ENCODE data around the gene FAM120AOS.
"Not testable (repeated sequence)": the region's sequence is repeated elsewhere in the genome, so short reads cannot be mapped to it uniquely, and the experiment has no call there.

The FAM120AOS gene

DNA sequence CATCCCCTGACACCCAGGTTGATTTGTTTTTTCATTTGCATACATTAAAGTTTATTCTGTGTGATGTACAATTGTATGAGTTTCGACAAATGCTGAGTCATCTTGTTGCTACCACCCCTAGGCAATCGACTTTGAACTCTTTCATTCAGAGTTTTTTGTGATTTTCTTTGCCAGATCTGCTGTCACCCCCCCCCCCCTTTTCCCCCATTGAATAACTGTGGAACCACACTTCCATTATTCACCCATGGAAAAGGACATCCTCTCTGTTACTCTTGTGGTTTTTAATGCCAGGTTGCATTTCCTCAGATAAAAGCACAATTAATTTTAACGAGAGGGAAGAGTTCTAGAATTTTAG, 13.7 kb upstream of the FAM120AOS start:
- no peak for DNase-seq (ENCODE audit: low read depth in 2 of 2)

GRCh38 chr9:93466416-93467061, 13.2 kb upstream of the FAM120AOS start:
- DNase-seq (ENCODE audit: low read depth in 2 of 2): no peak

- no peak for DNase-seq (ENCODE audit: low read depth in 2 of 2)
Measured at GRCh38 chr9:93465855-93466254, 12.5 kb upstream of the FAM120AOS start.

DNA sequence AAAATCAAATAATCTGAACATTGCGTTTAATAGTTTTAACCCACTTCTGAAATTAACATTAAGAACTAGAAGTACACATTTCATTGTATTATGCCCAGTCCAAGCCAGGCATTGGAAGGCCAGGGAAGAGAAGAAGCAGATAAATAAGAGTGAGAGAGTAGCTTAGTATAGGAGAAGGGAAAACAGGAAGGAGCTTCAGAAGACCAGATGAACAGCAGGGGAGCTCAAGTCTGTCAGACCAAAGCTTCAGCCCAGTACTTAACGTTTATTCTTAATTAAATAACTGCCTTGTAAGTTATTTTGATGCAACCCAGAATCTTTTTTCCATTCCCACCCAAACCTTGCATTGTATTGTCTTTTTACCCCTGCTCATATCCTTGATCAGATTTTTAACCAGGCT, 11.5 kb upstream of the FAM120AOS start:
- DNase-seq (ENCODE audit: low read depth in 2 of 2): no peak

GRCh38 chr9:93464395-93464794, 11.0 kb upstream of the FAM120AOS start:
- no peak for DNase-seq (ENCODE audit: low read depth in 2 of 2)

DNA sequence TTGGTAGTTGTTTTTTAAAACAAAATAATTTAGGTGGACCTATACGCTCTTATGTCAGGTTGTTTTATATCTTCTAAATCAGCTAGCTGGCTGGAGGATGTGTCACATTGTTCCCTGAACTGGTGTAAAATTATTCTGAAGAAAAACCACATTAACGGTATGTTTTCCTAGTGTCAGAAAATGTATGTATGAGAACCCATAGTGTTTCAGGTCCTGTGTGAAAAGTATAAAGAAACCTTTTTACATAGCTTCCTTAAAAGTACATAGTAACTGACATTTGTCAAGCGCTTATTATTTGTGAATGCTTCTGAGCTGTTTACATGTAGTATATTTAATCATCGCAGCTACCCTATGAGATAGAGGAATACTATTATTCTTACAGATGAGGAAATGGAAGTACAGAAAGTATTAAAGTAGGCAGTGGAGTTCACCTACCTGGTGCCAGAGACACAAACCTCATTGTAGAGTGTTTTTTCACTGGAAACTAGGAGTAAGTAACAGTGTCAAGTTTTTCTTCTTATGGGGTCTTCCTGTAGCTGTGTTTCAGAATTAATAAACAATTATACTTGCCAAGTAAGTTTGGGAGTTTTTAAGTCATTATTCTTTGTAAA, 10.4 kb upstream of the FAM120AOS start:
- no peak for DNase-seq (ENCODE audit: low read depth in 2 of 2)

GRCh38 chr9:93461821-93462220, 8.4 kb upstream of the FAM120AOS start:
- no peak for DNase-seq (ENCODE audit: low read depth in 2 of 2)

- no peak for DNase-seq (ENCODE audit: low read depth in 2 of 2)
Measured at GRCh38 chr9:93461414-93461743, 8.0 kb upstream of the FAM120AOS start.

DNA sequence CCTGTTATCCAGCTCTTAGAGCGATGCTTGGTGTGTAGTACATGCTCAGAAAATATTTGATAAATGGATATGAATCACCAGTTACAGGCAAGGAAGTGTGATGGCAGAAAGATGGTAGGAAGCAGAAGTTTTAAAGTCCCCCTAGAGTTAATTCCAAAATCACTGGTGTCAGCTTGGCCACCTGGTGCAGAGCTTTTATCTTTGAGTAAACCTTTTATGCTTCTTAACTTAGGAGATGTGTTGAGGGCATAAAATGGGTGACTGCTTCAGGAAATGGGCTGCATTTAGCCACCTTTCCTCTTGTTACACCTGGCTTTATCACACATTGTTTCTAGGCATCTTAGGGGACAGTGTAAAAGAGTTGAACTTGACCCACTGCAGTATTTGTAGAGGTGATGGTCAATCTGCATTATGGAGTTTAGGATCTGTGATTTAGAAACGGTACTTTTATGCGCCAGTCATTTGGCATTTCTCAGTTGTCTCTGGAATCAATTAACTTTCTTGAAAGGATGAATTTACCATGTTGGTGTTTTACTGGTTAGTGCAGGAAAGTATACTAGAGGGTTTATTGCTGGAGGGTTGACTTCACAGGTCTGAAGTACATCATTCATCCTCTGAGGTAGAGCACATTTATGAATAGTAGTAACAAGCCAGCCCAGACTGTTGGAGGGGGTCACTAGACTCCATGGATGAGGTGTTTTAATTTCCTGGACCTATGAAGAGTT, 7.5 kb upstream of the FAM120AOS start:
- DNase-seq (ENCODE audit: low read depth in 2 of 2): no peak

- no peak for DNase-seq (ENCODE audit: low read depth in 2 of 2)
Measured at GRCh38 chr9:93459432-93459847, 6.1 kb upstream of the FAM120AOS start.

DNA sequence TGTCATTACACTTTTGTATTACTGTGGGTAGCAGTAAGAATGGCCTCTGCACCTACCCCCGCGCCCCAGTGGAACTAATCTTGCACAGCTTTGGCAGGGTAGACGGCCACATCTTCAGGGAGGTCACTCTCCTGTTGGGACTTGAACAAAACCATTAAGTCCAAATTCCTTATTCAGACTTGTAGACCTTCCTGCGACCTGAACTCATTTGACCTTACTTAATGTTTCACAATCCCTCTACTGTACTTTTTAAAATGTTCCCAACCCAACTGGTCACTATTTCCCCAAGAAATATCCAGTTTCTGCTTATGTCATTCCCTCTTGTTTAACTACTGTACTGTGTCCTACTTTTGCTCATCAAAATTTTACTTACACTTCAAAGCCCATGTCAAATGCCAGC, 5.3 kb upstream of the FAM120AOS start:
- DNase-seq (ENCODE audit: low read depth in 2 of 2): no peak

- DNase-seq (ENCODE audit: low read depth in 2 of 2): no peak
Measured at GRCh38 chr9:93457006-93457405, 3.6 kb upstream of the FAM120AOS start.

GRCh38 chr9:93456504-93456903, 3.1 kb upstream of the FAM120AOS start:
- no peak for DNase-seq (ENCODE audit: low read depth in 2 of 2)

DNA sequence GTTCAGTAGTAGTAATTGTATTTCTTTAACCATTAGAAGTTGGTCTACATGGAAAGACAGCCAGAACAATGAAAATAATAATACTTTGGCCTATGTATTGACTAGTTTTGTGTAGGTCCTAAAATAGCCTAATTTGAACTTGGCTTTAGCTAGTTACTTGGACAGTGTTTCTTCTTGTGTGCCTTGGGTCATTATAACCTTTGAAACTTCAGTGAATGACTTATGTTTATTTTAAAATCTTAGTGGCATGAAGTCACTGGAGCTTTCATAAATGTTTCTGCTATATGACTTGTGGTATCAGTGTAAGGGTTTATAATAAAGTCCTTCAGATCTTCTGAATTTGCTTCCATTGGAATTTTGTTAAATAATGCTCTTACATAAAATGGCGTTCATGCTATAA, 2.6 kb upstream of the FAM120AOS start:
- DNase-seq (ENCODE audit: low read depth in 2 of 2): no peak

DNA sequence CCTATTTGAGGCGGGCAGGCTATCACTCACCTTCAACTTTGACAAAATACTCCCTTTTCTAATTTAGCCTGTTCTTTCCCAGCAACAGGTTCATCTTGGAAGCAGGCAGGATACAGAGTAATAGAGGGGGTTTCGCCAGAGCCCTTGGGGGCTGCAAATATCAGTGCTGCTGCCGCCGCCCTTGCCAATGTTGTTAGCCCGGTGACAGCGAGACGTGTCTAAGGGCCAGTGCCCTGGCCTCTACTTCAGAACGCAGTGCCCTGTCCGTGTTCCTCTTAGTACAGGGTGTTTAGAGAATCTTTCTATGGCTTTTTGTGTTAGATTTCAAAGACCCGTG, 703 bp downstream of the FAM120AOS start:
- no peak for DNase-seq (ENCODE audit: low read depth in 2 of 2)

GRCh38 chr9:93451849-93452709, 1.3 kb downstream of the FAM120AOS start:
- DNase-seq (ENCODE audit: low read depth in 2 of 2): peak; percentile 13 to 27

DNA sequence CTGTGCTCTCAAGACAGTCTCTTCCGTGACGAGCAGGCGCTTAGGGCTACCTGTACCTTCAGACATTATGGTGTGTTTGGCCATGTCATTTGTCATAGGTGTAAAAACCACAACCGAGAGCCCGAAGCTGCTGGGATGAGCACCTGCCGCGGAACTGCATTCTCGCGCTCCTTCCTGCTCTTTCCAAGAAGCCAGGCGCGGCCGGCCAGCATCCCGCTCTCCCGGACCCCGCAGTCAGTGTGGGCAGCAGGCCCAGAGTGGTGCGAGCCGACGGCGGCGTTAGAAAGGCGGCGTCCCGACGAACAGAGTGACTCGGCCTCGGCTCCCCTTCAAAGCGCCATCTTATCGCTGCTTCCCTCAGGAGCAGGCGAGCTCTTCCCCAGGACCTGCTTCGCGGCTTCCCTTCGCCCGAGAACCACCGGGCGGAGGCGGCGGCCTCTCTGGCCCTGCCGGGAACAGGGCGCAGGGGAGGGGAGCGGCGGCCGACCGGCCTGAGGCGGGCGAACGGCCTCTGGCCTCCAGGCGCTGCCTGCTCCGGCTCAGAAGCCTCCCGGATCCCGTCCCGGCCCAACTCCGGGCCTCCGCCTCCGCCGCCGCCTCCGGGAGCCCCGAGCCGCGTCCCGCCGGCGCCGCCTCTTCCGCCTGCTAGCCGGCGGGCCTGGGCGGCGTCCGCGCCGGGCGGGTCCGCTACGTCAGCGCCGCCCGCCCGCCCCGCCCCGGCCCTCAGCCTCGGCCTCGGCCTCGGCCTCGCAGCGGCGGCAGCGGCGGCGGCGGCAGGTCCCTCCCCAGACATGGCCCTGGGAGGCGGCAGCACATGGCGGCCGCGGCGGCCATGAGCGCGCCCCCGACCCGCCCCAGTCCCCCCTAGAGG, 2.2 kb downstream of the FAM120AOS start, which contains the start of gene FAM120A:
TSS of gene FAM120A (plus strand) at position 741 of the 871 bp plus-strand sequence. CDS start 231 bp downstream, outside the sequence.
- DNase-seq (ENCODE audit: low read depth in 2 of 2): peak; percentile 64 to 67

- DNase-seq (ENCODE audit: low read depth in 2 of 2): no peak
Measured at GRCh38 chr9:93447655-93448054, 5.7 kb downstream of the FAM120AOS start.

DNA sequence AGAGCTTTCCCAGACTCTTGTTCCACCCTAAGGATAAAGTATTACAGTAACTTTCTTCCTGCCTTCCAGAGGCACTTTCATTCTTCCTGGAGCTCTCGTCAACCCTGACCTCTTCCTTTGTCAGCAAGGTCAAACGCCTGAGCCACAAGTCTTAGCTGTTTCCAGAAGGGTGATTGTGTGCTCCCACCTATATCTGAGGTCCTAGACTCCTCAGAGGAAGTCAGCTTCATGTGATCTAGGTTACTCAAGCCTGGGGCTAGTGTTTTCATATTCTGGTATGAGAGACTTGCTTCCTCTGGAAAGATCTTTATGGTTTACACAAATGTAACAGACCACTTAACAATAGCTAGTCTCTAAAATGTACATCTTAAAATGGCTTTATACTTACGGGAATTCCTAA, 7.3 kb downstream of the FAM120AOS start:
- no peak for DNase-seq (ENCODE audit: low read depth in 2 of 2)

DNA sequence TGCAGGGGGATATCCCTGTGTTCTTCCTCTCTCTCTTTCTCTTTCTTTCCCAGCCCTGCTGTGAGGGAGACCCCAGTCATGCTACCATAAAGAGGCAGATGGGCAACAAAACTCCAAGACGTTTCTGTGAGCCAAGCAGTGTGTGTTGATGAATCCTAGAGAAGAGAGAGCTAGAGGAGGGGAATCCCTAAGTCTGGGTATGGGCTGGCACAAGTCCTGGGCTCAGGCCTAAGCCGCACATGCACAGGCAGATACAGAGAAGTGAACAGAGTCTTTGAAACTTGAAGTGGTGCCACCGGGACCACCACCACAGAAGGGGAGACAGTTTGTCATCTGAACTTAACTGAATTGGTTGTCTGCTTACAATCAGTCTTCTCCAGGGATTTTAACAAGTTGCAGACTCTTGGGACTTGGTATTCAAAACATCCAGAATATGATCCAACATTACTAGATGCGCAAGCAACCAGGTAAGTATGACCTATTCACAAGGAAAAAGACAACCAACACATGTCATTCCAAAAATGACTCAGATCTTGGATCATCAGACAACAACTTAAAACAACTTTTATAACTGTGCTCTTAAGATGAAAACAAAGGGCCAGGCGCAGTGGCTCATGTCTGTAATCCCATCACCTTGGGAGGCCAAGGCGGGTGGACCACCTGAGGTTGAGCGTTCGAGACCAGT, 12.3 kb downstream of the FAM120AOS start:
- no peak for DNase-seq (ENCODE audit: low read depth in 2 of 2)

GRCh38 chr9:93439301-93439700, 14.1 kb downstream of the FAM120AOS start:
- DNase-seq (ENCODE audit: low read depth in 2 of 2): not testable (repeated sequence)

Measured in stimulated activated CD8-positive, alpha-beta memory T cell treated with anti-CD3 and anti-CD28 coated beads, Interleukin-15, amount 100 ng/mL, for 48 hours (primary cell).